CD4-positive, alpha-beta T cell treated with Interleukin-21 for 1 hour (primary cell): Measurements from ENCODE around the gene TUBA1C.
"Not testable (repeated sequence)": the region's sequence is repeated elsewhere in the genome, so short reads cannot be mapped to it uniquely, and the experiment has no call there.

Experiments
- DNase-seq: peaks from one replicate; pipeline ENCODE4 v3.0.0-alpha.2; 2020

Gene TUBA1C

GRCh38 chr12:49255857-49256637, 8.8 kb upstream of the TUBA1C start:
- no peak for DNase-seq

GRCh38 chr12:49257508-49258184, 7.2 kb upstream of the TUBA1C start:
- not testable (repeated sequence) for DNase-seq

GRCh38 chr12:49259452-49259851, 5.4 kb upstream of the TUBA1C start:
- no peak for DNase-seq

- DNase-seq = no peak
Observed at GRCh38 chr12:49260166-49260565, 4.7 kb upstream of the TUBA1C start.

GRCh38 chr12:49260571-49261363, 4.1 kb upstream of the TUBA1C start:
- no peak for DNase-seq

GRCh38 chr12:49261721-49262120, 3.2 kb upstream of the TUBA1C start:
- DNase-seq = no peak

- DNase-seq = no peak
Observed at GRCh38 chr12:49263400-49263763, 1.5 kb upstream of the TUBA1C start.

GRCh38 chr12:49264466-49264872, 413 bp upstream of the TUBA1C start:
- no peak for DNase-seq

GRCh38 chr12:49269191-49269590, 4.3 kb downstream of the TUBA1C start:
- DNase-seq = not testable (repeated sequence)

GRCh38 chr12:49272790-49273725, 8.2 kb downstream of the TUBA1C start:
- no peak for DNase-seq

GRCh38 chr12:49273726-49274395, 9.0 kb downstream of the TUBA1C start:
- DNase-seq = no peak

GRCh38 chr12:49274396-49275069, 9.7 kb downstream of the TUBA1C start:
- no peak for DNase-seq

GRCh38 chr12:49276304-49277290, 11.7 kb downstream of the TUBA1C start:
- DNase-seq = no peak

- no peak for DNase-seq
Observed at GRCh38 chr12:49277466-49277865, 12.6 kb downstream of the TUBA1C start.

GRCh38 chr12:49279706-49280159, 14.9 kb downstream of the TUBA1C start:
- DNase-seq = no peak

GRCh38 chr12:49280545-49280944, 15.7 kb downstream of the TUBA1C start:
- not testable (repeated sequence) for DNase-seq

- no peak for DNase-seq
Observed at GRCh38 chr12:49282302-49282701, 17.4 kb downstream of the TUBA1C start.

GRCh38 chr12:49282740-49283375, 18.0 kb downstream of the TUBA1C start:
- not testable (repeated sequence) for DNase-seq
